Cardiac muscle cell (in vitro differentiated cells and primary cell): Measurements from ENCODE around the gene TRHDE. TPM values are rescaled to one million over a fixed set of nuclear protein-coding genes. Genes with fewer than 3 reads are reported as not detected.
"Not testable (repeated sequence)": the region's sequence is repeated elsewhere in the genome, so short reads cannot be mapped to it uniquely, and the experiment has no call there.

Experiments
- DNase-seq, 2 donors: peaks; one replicate each; pipeline versions ENCODE4 v3.0.0 to v3.0.0-alpha.2; 2010 to 2017; ENCODE audit warnings: low read depth in 1 of 2, low spot score in 1 of 2
- H3K27ac ChIP-seq: fragments of 200-600 bp; sonication (generic); 2 replicates; pipeline ENCODE4 v1.5.1; 2016
- H3K27me3 ChIP-seq: fragments of 200-600 bp; sonication (generic); 2 replicates; pipeline ENCODE4 v1.6.0; 2016; ENCODE audit warnings: control low read depth
- H3K36me3 ChIP-seq: fragments of 200-600 bp; sonication (generic); 2 replicates; pipeline ENCODE4 v1.5.1; 2016; ENCODE audit warnings: control low read depth
- H3K4me1 ChIP-seq: fragments of 200-600 bp; sonication (generic); 2 replicates; pipeline ENCODE4 v1.8.1; 2017; ENCODE audit warnings: low read depth, mild to moderate bottlenecking, mixed run types
- H3K4me3 ChIP-seq: fragments of 200-600 bp; sonication (generic); 2 replicates; pipeline ENCODE4 v1.5.1; 2016; ENCODE audit warnings: mild to moderate bottlenecking
- H3K9me3 ChIP-seq: fragments of 200-600 bp; sonication (generic); 2 replicates; pipeline ENCODE4 v1.5.1; 2017; ENCODE audit warnings: low read depth, mild to moderate bottlenecking, control low read depth
- CTCF ChIP-seq: IDR thresholded peaks from 2 replicates; pipeline ENCODE4 v1.5.1; 2012; ENCODE audit warnings: low read depth, mild to moderate bottlenecking, low read length
- polyA plus RNA-seq: library from polyadenylated mRNA; unstranded; fragments of >200 nt; fragmentation: Nextera tagmentation; extraction: Ambion mirVana; gene quantifications from 2 replicates; pipeline ENCODE4 v1.2.1, GENCODE V29; 2016
- total RNA-seq: library from RNA; depleted of rRNA; stranded (reverse); fragments of >200 nt; gene quantifications from 2 replicates; pipeline ENCODE4 v1.2.3, GENCODE V29; 2016

TRHDE gene
- total and polyA plus RNA-seq, 2 experiments from 2014 or later, result not detected

GRCh38 chr12:72679147-72679757 lies 407.1 kb downstream of the TRHDE start:
- peaks cover 47% of the 10 kb centered on the region for H3K4me1 ChIP-seq
- no peak for TF ChIP-seq CTCF
- no peak overlapping the region for H3K4me3 ChIP-seq
- peak in 1 of 2 donors; percentile 48 for DNase-seq
- no peaks in the 10 kb centered on the region for H3K36me3 ChIP-seq
- no peaks in the 10 kb centered on the region for H3K9me3 ChIP-seq
- no peaks in the 10 kb centered on the region for H3K27me3 ChIP-seq
- peak overlapping the region; percentile 58 for H3K27ac ChIP-seq

- DNase-seq, result no peak
- H3K36me3 ChIP-seq, result no peaks in the 10 kb centered on the region
- H3K27ac ChIP-seq, result no peak overlapping the region
- H3K4me1 ChIP-seq, result peaks cover 39% of the 10 kb centered on the region
- TF ChIP-seq CTCF, result no peak
- H3K27me3 ChIP-seq, result no peaks in the 10 kb centered on the region
- no peak overlapping the region for H3K4me3 ChIP-seq
- H3K9me3 ChIP-seq, result no peaks in the 10 kb centered on the region
Measured at GRCh38 chr12:72681028-72681427, 408.9 kb downstream of the TRHDE start.

GRCh38 chr12:72684491-72684890 lies 412.3 kb downstream of the TRHDE start:
- no peak for TF ChIP-seq CTCF
- DNase-seq, result no peak
- H3K4me1 ChIP-seq, result peaks cover 9% of the 10 kb centered on the region

GRCh38 chr12:72692338-72692737 lies 420.2 kb downstream of the TRHDE start:
- Histone ChIP-seq H3K27ac (no peak overlapping the region), H3K4me3 (no peak overlapping the region), H3K36me3 (no peaks in the 10 kb centered on the region), H3K27me3 (no peaks in the 10 kb centered on the region), H3K9me3 (no peaks in the 10 kb centered on the region), H3K4me1 (no peaks in the 10 kb centered on the region)
- TF ChIP-seq CTCF, result no peak
- no peak for DNase-seq

More at GRCh38 chr12:72684491-72684890, 412.3 kb downstream of the TRHDE start:
- no peaks in the 10 kb centered on the region for H3K27me3 ChIP-seq
- no peak overlapping the region for H3K4me3 ChIP-seq
- H3K9me3 ChIP-seq, result no peaks in the 10 kb centered on the region
- no peaks in the 10 kb centered on the region for H3K36me3 ChIP-seq
- H3K27ac ChIP-seq, result no peak overlapping the region

GRCh38 chr12:72694193-72694592 lies 422.0 kb downstream of the TRHDE start:
- Histone ChIP-seq H3K9me3 (no peaks in the 10 kb centered on the region), H3K27ac (no peak overlapping the region), H3K4me3 (no peak overlapping the region), H3K4me1 (no peaks in the 10 kb centered on the region), H3K36me3 (no peaks in the 10 kb centered on the region), H3K27me3 (no peaks in the 10 kb centered on the region)
- TF ChIP-seq CTCF, result no peak
- no peak for DNase-seq

GRCh38 chr12:72699362-72699761 lies 427.2 kb downstream of the TRHDE start:
- no peak for DNase-seq
- H3K36me3 ChIP-seq, result no peaks in the 10 kb centered on the region
- no peaks in the 10 kb centered on the region for H3K9me3 ChIP-seq
- H3K4me1 ChIP-seq, result no peaks in the 10 kb centered on the region
- no peak for TF ChIP-seq CTCF
- no peaks in the 10 kb centered on the region for H3K27me3 ChIP-seq
- H3K27ac ChIP-seq, result no peak overlapping the region
- no peak overlapping the region for H3K4me3 ChIP-seq

GRCh38 chr12:72712025-72712424 lies 439.9 kb downstream of the TRHDE start:
- H3K4me3 ChIP-seq, DNase-seq, H3K27me3 ChIP-seq, H3K36me3 ChIP-seq, H3K27ac ChIP-seq, H3K9me3 ChIP-seq, H3K4me1 ChIP-seq: not testable (repeated sequence)
